HFFc6 (cell line): ENCODE results near the gene RAB7A. TPM values are rescaled to one million over a fixed set of nuclear protein-coding genes. Genes with fewer than 3 reads are reported as not detected.
A peak's percentile ranks its signal among the peaks of the same experiment; 100 is the strongest.

Experiments
- DNase-seq: peaks from one replicate; pipeline ENCODE4 v3.0.0-alpha.2; 2018
- H3K27ac Mint-ChIP-seq: 2 replicates; pipeline ENCODE4 v1.8.0; 2020; ENCODE audit warnings: mild to moderate bottlenecking, mixed read lengths
- H3K27me3 Mint-ChIP-seq: 2 replicates; pipeline ENCODE4 v1.8.0; 2021; ENCODE audit warnings: mild to moderate bottlenecking, moderate library complexity, mixed read lengths; ENCODE audit not compliant: insufficient read depth
- H3K36me3 Mint-ChIP-seq: 2 replicates; pipeline ENCODE4 v1.8.0; 2021; ENCODE audit warnings: low read depth, mixed read lengths
- H3K4me1 Mint-ChIP-seq: 2 replicates; pipeline ENCODE4 v1.8.0; 2020; ENCODE audit warnings: low read depth, mixed read lengths
- H3K4me3 Mint-ChIP-seq: 2 replicates; pipeline ENCODE4 v1.8.0; 2020; ENCODE audit warnings: mild to moderate bottlenecking, moderate library complexity, mixed read lengths
- H3K9me3 Mint-ChIP-seq: 2 replicates; pipeline ENCODE4 v1.8.0; 2020; ENCODE audit warnings: mild to moderate bottlenecking, mixed read lengths
- long read RNA-seq: library from polyadenylated mRNA; unstranded; transcript quantifications from one replicate; pipeline ENCODE4 v2.0.0, GENCODE V29; 2019
- total RNA-seq, 6 experiments: library from RNA; stranded (reverse); fragmentation: NEBNext Ultra II Directional; extraction: Animal tissue kit (Norgen Biotek cat#: 25700); gene quantifications; 2 replicates in 1 of 6; 3 replicates in 5 of 6; pipeline ENCODE4 v1.2.3, GENCODE V29; 2021
- TF ChIP-seq, protein P1 (sequence below): fragments of 200-600 bp; sonication (generic); IDR thresholded peaks from 2 replicates; pipeline ENCODE4 v1.5.0; 2021; ENCODE audit warnings: antibody characterized with exemption, mild to moderate bottlenecking

RAB7A gene
- total RNA-seq, result 100 to 1,000 TPM; 311 to 355 (median 323) TPM
- long read RNA-seq, transcript RAB7A-201 (6 exons, 2,244 nt), result major isoform, 137 of 198 reads
- long read RNA-seq, partial matches to known transcripts, result 47 of 198 reads
- long read RNA-seq, other reads (novel, unspliced or antisense), result 14 of 198 reads

DNA sequence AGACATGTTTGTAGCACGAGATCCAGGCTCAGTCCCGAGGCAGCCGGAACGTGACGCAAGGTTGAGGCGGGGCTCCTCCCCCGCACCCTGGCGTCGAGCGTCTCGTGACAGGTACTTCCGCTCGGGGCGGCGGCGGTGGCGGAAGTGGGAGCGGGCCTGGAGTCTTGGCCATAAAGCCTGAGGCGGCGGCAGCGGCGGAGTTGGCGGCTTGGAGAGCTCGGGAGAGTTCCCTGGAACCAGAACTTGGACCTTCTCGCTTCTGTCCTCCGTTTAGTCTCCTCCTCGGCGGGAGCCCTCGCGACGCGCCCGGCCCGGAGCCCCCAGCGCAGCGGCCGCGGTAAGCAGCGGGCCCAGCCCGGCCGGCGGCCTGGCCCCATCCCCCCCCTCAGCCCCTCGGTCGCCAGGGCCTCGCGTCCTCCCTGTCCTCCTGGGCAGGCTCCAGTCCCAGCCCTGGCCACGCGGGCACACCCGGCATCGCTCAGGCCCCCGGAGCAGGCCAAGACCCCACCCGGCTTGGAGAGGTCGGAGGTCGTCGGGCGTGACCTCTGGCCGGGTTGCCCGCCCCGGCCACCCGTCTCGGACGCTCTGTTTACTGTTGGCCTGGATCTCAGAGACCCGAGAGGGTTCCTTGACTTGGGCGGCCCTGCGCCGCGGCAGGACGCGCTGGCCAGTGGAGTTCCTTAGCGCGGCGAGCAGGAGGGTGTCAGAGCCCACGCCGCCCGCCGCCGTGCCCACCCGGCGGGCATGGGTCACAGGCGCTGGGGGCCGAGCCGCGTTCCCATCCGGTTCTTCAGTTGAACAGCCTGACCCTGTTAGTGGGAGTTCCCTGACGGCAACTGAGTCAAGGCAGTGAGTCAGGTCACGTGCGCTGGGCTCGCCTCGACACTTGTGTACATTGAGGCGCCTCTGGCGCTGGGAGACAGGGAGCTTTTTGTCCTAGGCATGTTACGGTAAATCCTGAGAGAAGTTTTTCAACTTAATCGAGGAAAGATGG, at the start of gene RAB7A:
Gene RAB7A, plus strand, starts transcription at position 161 of the 994 bp plus-strand sequence. CDS start 69,185 bp downstream, outside the sequence.
- Mint-ChIP-seq H3K4me3 (peak within 1 kb of the TSS; percentile 99), H3K27ac (peak within 1 kb of the TSS; percentile 94), H3K9me3 (no peaks in the 10 kb centered on the region), H3K27me3 (peaks cover 5% of the 10 kb centered on the region; the same call in 1 of the 2 replicates), H3K4me1 (peaks cover 67% of the 10 kb centered on the region), H3K36me3 (peaks cover 12% of the 10 kb centered on the region)
- TF ChIP-seq, protein P1, sequence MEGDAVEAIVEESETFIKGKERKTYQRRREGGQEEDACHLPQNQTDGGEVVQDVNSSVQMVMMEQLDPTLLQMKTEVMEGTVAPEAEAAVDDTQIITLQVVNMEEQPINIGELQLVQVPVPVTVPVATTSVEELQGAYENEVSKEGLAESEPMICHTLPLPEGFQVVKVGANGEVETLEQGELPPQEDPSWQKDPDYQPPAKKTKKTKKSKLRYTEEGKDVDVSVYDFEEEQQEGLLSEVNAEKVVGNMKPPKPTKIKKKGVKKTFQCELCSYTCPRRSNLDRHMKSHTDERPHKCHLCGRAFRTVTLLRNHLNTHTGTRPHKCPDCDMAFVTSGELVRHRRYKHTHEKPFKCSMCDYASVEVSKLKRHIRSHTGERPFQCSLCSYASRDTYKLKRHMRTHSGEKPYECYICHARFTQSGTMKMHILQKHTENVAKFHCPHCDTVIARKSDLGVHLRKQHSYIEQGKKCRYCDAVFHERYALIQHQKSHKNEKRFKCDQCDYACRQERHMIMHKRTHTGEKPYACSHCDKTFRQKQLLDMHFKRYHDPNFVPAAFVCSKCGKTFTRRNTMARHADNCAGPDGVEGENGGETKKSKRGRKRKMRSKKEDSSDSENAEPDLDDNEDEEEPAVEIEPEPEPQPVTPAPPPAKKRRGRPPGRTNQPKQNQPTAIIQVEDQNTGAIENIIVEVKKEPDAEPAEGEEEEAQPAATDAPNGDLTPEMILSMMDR, result peak; percentile 2; the same call in 1 of the 2 replicates
- DNase-seq, result peak; percentile 97

DNA sequence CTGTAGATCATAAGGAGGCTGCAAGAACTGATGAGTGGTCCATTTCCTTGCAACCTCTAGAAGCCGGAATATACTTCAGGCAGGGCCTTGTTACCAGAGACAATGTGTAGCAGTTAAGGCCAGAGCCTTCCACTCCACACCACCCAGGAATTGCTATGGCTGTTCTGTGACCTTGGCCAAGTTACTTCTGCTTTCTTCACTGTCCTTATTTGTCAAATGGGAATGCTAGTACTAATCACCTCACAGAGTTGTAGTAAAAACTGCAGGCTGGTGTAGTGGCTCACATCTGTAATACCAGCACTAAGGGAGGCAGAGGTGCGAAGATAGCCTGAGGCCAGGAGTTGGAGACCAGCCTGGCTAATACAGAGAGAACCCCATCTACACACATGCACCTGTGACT, 46.6 kb upstream of the RAB7A start:
- no peaks in the 10 kb centered on the region for H3K27me3 Mint-ChIP-seq
- TF ChIP-seq, protein P1, result no peak
- H3K4me3 Mint-ChIP-seq, result peak overlapping the region; percentile 15; the same call in 1 of the 2 replicates
- DNase-seq, result no peak
- peaks cover 12% of the 10 kb centered on the region for H3K4me1 Mint-ChIP-seq
- H3K36me3 Mint-ChIP-seq, result 0 out of 2 replicates have a peak, but pooled peaks cover 4% of the 10 kb centered on the region
- H3K27ac Mint-ChIP-seq, result peak overlapping the region; percentile 1; the same call in 1 of the 2 replicates
- H3K9me3 Mint-ChIP-seq, result no peaks in the 10 kb centered on the region

DNA sequence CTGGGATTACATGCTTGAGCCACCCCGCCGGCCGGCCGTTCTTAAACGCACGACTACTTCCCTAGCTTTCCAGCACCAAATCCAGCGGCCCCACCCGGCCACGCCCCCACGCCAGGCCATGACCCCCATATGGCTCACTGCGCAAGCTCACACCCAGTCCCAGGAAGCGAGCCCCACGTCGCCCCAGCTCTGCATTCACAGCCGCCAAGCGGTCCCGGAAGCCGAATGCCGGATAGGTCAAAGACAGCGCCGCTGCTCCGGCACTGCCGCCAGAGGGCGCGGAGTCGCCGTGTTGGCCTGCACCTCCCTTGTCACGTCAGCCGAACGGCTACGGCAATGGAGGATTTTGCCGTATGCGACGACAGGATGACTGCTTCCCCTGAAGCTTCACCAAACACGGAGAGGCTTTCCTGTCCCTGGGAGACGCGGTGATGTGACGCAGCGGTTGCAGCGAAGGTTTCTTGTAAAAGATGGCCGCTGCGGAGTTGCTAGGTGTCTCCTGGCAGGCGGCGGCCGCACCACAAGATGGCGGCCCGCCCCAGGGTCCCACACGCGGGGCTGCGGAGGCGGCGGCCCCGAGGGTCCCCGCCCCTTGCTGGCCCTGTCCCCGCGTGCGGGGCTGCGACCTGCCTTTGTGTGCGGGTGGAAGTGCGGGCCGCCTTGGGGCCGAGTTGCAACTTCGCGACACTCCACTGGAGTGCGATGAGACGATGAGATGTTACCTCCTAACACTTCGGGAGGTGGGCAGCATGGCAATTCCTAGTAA, 45.2 kb upstream of the RAB7A start:
- no peaks in the 10 kb centered on the region for H3K9me3 Mint-ChIP-seq
- TF ChIP-seq, protein P1, result peak; percentile 97
- peak overlapping the region; percentile 99 for H3K27ac Mint-ChIP-seq
- H3K4me3 Mint-ChIP-seq, result peak overlapping the region; percentile 89
- 0 out of 2 replicates have a peak, but pooled peaks cover 4% of the 10 kb centered on the region for H3K36me3 Mint-ChIP-seq
- H3K27me3 Mint-ChIP-seq, result no peaks in the 10 kb centered on the region
- H3K4me1 Mint-ChIP-seq, result peaks cover 12% of the 10 kb centered on the region
- peak; percentile 98 for DNase-seq

DNA sequence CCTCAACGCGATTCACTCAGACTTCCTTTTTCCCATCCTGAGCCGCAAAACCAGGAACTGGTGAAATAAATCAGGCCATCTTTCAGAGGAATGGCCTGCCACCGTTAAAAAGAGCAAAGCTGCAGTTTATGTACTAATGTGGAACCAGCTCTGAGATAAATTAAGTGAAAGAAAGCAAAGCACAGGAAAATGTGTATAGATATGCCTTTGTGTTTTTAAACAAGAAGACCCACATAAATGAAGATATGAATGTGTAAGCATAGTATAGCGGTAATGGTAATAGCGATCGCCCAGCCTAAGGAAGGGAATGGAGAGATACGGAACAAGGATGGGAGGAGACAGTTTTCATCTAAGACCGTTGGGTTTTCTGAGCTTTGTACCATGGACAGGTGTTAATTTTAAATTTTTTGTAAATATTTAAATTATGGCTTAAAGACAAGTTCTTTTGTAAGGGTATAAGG, 44.6 kb upstream of the RAB7A start:
- no peaks in the 10 kb centered on the region for H3K9me3 Mint-ChIP-seq
- H3K4me1 Mint-ChIP-seq, result peaks cover 12% of the 10 kb centered on the region

More for the DNA sequence above, 44.6 kb upstream of the RAB7A start:
- TF ChIP-seq, protein P1, result no peak
- no peaks in the 10 kb centered on the region for H3K27me3 Mint-ChIP-seq
- peak overlapping the region; percentile 89 for H3K4me3 Mint-ChIP-seq
- peak overlapping the region; percentile 99 for H3K27ac Mint-ChIP-seq
- 0 out of 2 replicates have a peak, but pooled peaks cover 4% of the 10 kb centered on the region for H3K36me3 Mint-ChIP-seq
- no peak for DNase-seq
